Liver (tissue), 3 donors: ENCODE measurements around the gene CDC42EP3.

Experiments used
- EGR1 ChIP-seq, 2 donors: IDR thresholded peaks; 2 replicates each; pipeline ENCODE4 v1.6.1; 2016 to 2018; ENCODE audit warnings: antibody characterized with exemption in 2 of 2, low read depth in 2 of 2
- GABPA ChIP-seq, 2 donors: IDR thresholded peaks in 1 of 2; conservative IDR thresholded peaks in 1 of 2; 2 replicates each; pipeline ENCODE4 v1.6.1; 2016; ENCODE audit warnings: antibody characterized with exemption in 2 of 2, mild to moderate bottlenecking in 1 of 2, moderate library complexity in 1 of 2
- HNF4G ChIP-seq: IDR thresholded peaks from 2 replicates; pipeline ENCODE4 v1.6.1; 2016; ENCODE audit warnings: antibody characterized with exemption
- JUND ChIP-seq, 2 donors: IDR thresholded peaks; 2 replicates each; pipeline ENCODE4 v1.6.1; 2016; ENCODE audit warnings: antibody characterized with exemption in 2 of 2
- RAD21 ChIP-seq, 2 donors: IDR thresholded peaks; 2 replicates each; pipeline ENCODE4 v1.6.1; 2016; ENCODE audit warnings: antibody characterized with exemption in 2 of 2, mild to moderate bottlenecking in 2 of 2
- SP1 ChIP-seq: IDR thresholded peaks from 2 replicates; pipeline ENCODE4 v1.6.1; 2018; ENCODE audit warnings: antibody characterized with exemption, mild to moderate bottlenecking
- TAF1 ChIP-seq: conservative IDR thresholded peaks from 2 replicates; pipeline ENCODE4 v1.6.1; 2016; ENCODE audit warnings: antibody characterized with exemption, mild to moderate bottlenecking
- YY1 ChIP-seq: IDR thresholded peaks from 2 replicates; pipeline ENCODE4 v1.6.1; 2016; ENCODE audit warnings: antibody characterized with exemption, mild to moderate bottlenecking
- TF ChIP-seq, protein P1 (sequence below): fragments of 150-350 bp; IDR thresholded peaks from 2 replicates; pipeline ENCODE4 v1.5.1; 2017; ENCODE audit warnings: improper control_type of control experiment, low read depth, low read length; ENCODE audit not compliant: missing input control
- TF ChIP-seq, protein P2 (sequence below): IDR thresholded peaks from 2 replicates; pipeline ENCODE4 v1.6.1; 2016; ENCODE audit warnings: antibody characterized with exemption
- TF ChIP-seq, protein P3 (sequence below): IDR thresholded peaks from 2 replicates; pipeline ENCODE4 v1.6.1; 2016; ENCODE audit warnings: antibody characterized with exemption
- donor health status: healthy.
- donor health status: healthy.

DNA sequence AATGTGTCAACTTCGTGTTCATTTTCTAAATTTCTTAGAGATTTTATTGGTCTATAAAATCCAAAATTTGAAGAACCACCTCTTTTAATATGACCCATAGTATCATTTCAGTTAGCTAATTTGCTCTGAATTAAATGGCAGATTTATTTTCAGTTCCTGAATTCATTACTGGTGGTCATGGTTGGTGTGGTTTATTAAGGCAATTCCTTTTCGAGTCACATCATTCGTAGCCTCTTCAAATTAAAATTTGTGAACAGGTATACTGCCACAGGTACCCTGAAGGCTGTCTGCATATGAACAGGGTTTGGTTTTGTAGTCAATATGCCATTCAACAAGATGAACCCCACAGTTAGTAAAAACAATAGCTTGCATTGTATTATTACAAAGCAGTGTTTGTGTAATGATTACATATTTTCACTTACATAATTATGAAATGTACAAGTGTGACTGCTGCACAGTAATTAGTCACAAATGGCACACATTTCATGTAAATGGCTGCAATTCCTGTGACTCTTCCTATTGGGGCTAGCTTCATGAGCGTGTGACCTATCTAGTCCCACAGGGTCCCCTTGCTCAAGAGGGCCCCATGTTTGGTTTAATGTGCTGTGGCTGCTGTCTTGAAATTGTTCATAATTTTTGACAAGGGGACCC is 48.9 kb downstream of the CDC42EP3 start:
- TF ChIP-seq, protein P1, sequence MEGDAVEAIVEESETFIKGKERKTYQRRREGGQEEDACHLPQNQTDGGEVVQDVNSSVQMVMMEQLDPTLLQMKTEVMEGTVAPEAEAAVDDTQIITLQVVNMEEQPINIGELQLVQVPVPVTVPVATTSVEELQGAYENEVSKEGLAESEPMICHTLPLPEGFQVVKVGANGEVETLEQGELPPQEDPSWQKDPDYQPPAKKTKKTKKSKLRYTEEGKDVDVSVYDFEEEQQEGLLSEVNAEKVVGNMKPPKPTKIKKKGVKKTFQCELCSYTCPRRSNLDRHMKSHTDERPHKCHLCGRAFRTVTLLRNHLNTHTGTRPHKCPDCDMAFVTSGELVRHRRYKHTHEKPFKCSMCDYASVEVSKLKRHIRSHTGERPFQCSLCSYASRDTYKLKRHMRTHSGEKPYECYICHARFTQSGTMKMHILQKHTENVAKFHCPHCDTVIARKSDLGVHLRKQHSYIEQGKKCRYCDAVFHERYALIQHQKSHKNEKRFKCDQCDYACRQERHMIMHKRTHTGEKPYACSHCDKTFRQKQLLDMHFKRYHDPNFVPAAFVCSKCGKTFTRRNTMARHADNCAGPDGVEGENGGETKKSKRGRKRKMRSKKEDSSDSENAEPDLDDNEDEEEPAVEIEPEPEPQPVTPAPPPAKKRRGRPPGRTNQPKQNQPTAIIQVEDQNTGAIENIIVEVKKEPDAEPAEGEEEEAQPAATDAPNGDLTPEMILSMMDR: no peak
- TF ChIP-seq RAD21 (IDR thresholded peaks at IDR 0.05): no peak
- no peak for TF ChIP-seq TAF1
- TF ChIP-seq YY1: no peak
- no peak for TF ChIP-seq HNF4G
- TF ChIP-seq EGR1 (IDR thresholded peaks at IDR 0.05; ENCODE audit: low read depth in 2 of 2): no peak
- TF ChIP-seq, protein P2, sequence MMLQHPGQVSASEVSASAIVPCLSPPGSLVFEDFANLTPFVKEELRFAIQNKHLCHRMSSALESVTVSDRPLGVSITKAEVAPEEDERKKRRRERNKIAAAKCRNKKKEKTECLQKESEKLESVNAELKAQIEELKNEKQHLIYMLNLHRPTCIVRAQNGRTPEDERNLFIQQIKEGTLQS: no peak
- TF ChIP-seq, protein P3, sequence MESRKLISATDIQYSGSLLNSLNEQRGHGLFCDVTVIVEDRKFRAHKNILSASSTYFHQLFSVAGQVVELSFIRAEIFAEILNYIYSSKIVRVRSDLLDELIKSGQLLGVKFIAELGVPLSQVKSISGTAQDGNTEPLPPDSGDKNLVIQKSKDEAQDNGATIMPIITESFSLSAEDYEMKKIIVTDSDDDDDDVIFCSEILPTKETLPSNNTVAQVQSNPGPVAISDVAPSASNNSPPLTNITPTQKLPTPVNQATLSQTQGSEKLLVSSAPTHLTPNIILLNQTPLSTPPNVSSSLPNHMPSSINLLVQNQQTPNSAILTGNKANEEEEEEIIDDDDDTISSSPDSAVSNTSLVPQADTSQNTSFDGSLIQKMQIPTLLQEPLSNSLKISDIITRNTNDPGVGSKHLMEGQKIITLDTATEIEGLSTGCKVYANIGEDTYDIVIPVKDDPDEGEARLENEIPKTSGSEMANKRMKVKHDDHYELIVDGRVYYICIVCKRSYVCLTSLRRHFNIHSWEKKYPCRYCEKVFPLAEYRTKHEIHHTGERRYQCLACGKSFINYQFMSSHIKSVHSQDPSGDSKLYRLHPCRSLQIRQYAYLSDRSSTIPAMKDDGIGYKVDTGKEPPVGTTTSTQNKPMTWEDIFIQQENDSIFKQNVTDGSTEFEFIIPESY: no peak
- TF ChIP-seq GABPA (IDR thresholded peaks at IDR 0.05 in 1 of 2, conservative IDR thresholded peaks at IDR 0.05 in 1 of 2): no peak
- TF ChIP-seq JUND (IDR thresholded peaks at IDR 0.05): no peak
- TF ChIP-seq SP1: no peak
